ENCODE results near the gene PCSK4.
"Not testable (repeated sequence)": the region's sequence is repeated elsewhere in the genome, so short reads cannot be mapped to it uniquely, and the experiment has no call there.

Gene PCSK4

DNA sequence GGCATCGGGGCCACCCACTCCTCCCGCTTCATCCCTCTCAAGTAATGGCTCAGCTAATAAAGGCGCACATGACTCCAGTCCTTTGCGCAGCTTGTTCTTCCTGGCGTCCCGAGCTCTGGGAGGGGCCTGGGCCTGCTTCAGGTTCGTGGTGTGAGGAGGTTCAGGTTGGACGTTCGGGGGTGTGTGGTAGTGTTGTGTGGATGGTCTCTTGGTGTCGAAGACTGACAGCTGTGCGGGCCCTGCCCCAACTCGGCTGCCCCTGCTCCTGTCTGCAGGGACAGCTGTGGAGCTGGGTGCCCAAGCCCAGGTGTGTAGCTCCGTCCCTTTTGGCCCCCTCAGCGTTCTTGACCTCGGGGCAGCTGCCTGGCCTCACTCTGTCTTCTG is 49.7 kb downstream of the PCSK4 start:
- DNase-seq (ENCODE audit: low read depth) = no peak
- H3K4me3 ChIP-seq (ENCODE audit: low read depth, low read length) = peak overlapping the region; percentile 8
- TF ChIP-seq, protein P1, sequence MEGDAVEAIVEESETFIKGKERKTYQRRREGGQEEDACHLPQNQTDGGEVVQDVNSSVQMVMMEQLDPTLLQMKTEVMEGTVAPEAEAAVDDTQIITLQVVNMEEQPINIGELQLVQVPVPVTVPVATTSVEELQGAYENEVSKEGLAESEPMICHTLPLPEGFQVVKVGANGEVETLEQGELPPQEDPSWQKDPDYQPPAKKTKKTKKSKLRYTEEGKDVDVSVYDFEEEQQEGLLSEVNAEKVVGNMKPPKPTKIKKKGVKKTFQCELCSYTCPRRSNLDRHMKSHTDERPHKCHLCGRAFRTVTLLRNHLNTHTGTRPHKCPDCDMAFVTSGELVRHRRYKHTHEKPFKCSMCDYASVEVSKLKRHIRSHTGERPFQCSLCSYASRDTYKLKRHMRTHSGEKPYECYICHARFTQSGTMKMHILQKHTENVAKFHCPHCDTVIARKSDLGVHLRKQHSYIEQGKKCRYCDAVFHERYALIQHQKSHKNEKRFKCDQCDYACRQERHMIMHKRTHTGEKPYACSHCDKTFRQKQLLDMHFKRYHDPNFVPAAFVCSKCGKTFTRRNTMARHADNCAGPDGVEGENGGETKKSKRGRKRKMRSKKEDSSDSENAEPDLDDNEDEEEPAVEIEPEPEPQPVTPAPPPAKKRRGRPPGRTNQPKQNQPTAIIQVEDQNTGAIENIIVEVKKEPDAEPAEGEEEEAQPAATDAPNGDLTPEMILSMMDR (conservative IDR thresholded peaks at IDR 0.05; ENCODE audit: low read depth, low read length) = no peak

DNA sequence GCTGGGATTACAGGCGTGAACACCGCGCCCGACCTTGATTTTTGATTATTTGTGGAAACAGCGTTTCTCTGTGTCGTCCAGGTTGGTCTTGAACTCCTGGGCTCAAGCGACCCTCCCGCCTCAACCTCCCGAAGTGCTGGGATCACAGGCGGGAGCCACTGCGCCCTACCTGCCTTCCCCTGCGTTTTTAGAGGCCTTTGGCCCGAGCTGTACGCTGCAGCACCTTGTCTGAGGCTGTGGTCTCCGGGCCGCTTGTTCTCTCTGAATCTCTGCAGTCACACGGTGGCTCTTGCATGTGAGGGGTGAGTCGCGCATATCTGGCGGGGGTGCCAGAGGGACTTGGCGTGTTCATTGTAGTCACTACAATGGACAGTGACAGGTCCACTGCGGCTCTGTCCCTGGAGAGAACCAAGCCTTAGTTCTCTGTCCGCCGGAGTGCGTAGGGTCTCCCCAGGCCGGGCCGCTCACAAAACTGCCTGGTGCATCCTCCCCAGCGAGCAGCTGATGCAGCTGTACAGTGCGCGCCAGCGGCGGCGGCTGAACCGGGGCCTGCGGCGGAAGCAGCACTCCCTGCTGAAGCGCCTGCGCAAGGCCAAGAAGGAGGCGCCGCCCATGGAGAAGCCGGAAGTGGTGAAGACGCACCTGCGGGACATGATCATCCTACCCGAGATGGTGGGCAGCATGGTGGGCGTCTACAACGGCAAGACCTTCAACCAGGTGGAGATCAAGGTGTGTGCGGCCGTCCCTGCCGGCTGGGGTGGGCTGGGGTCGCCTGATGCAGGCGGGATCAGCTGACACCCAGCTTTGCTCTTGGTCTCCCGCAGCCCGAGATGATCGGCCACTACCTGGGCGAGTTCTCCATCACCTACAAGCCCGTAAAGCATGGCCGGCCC is 50.4 kb downstream of the PCSK4 start:
- not testable (repeated sequence) for DNase-seq (ENCODE audit: low read depth)
- H3K4me3 ChIP-seq (ENCODE audit: low read depth, low read length) = peak overlapping the region; percentile 94

- TF ChIP-seq, protein P1 (conservative IDR thresholded peaks at IDR 0.05; ENCODE audit: low read depth, low read length) = no peak
- no peak for DNase-seq (ENCODE audit: low read depth)
- H3K4me3 ChIP-seq (ENCODE audit: low read depth, low read length) = peak overlapping the region; percentile 94
These were observed 51.2 kb downstream of the PCSK4 start for GRCh38 chr19:1438933-1439354.

DNA sequence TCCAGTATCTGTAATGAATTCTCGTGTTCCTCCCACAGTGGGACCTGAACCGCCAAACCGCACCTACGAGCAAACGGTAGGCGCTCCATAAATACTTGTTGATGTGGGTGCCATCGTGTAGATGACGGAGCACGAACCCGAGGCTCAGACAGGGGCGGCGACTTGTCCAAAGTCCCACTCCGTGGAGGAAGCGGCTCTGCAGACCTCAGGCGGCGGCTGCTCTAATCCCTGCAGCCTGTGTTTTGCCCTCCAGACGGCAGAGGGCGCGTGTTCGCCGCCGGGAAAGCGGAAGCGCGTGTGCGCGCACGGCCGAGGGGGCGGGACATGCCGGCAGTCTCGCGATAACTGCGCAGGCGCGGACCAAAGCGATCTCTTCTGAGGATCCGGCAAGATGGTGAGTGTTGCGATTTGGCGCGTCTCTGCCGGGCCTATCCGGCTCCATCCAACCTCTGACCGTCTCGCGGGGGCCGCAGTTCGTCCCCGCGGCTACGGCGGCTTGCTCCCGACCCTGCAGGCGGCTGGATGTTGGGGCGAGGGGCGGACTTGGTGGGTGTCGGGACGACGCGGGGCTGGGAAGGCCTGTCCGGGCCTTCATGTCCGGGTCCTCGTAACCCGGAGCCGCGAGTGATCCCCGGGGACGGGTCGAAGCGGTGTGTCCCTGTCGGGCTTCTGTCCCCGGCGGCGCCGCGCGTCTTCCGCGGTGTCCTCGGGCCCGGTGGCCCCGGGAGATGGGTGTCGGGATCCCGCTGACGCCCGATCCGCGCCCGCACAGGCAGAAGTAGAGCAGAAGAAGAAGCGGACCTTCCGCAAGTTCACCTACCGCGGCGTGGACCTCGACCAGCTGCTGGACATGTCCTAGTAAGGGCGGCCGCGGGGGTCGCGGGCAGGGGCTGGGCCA is 51.9 kb downstream of the PCSK4 start, which contains the start of gene RPS15:
RPS15 (plus strand) TSS at position 362 of the 898 bp plus-strand sequence; CDS start at position 392, 30 bp downstream.
- TF ChIP-seq, protein P1 (conservative IDR thresholded peaks at IDR 0.05; ENCODE audit: low read depth, low read length) = peak; percentile 88
- peak within 1 kb of the TSS; percentile 94 for H3K4me3 ChIP-seq (ENCODE audit: low read depth, low read length)
- peak; percentile 97 for DNase-seq (ENCODE audit: low read depth)

- peak overlapping the region; percentile 94 for H3K4me3 ChIP-seq (ENCODE audit: low read depth, low read length)
- DNase-seq (ENCODE audit: low read depth) = no peak
- TF ChIP-seq, protein P1 (conservative IDR thresholded peaks at IDR 0.05; ENCODE audit: low read depth, low read length) = no peak
These were observed 52.5 kb downstream of the PCSK4 start for GRCh38 chr19:1437609-1438008.

DNA sequence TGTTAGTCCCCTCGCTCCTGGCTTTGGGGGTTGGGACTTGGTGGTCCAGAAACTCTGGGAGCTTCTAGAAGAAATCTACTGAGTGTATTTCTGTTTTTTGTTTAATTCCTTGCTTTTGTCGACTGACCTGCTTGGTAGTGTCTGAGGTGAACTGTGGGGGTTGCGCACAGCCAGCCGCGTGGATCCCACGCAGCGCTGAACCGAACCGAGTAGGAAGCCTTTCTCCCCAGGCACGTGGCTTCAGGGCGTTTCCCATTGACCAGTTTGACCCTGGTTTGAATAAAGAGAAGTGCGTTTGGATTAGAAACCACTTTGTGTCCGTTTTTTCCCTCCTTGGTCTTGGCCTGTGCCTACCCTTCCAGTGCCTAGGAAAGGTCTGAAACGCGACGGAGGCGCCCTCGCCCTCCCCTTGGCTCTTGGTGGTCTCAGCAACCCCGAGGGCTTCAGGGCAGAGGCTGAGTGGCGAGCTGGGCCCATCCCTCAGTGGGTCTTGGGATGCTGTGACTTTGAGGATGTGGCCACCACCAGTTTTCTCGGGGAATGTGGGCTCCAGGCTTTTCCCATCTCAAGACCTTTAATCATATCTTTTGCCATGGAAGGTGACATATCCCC is 54.7 kb downstream of the PCSK4 start:
- DNase-seq (ENCODE audit: low read depth) = no peak
- H3K4me3 ChIP-seq (ENCODE audit: low read depth, low read length) = no peak overlapping the region
- TF ChIP-seq, protein P1 (conservative IDR thresholded peaks at IDR 0.05; ENCODE audit: low read depth, low read length) = no peak

All from choroid plexus epithelial cell (primary cell).